Tibial nerve (tissue), 3 donors: Measurements from ENCODE around the gene FARP1.

Experiments used
- CTCF ChIP-seq, 5 experiments: fragments of 200-600 bp in 3 of 5; fragments of 450-650 bp in 2 of 5; sonication (generic) in 3 of 5; IDR thresholded peaks; one replicate each; pipeline ENCODE4 v1.5.1; 2016 to 2019; ENCODE audit warnings: antibody characterized with exemption in 5 of 5, mild to moderate bottlenecking in 3 of 5, moderate library complexity in 2 of 5
- POLR2A ChIP-seq, 2 donors: fragments of 450-650 bp; IDR thresholded peaks; one replicate each; pipeline ENCODE4 v1.6.1; 2017; ENCODE audit warnings: antibody characterized with exemption in 2 of 2, mild to moderate bottlenecking in 2 of 2, moderate library complexity in 2 of 2

- TF ChIP-seq CTCF (IDR thresholded peaks at IDR 0.05) = no peak
- no peak for TF ChIP-seq POLR2A (IDR thresholded peaks at IDR 0.05)
These were observed 246.4 kb downstream of the FARP1 start for GRCh38 chr13:98389319-98389718.
